GM18909 (cell line): ENCODE measurements around the gene GASK1A.
"Not testable (repeated sequence)": the region's sequence is repeated elsewhere in the genome, so short reads cannot be mapped to it uniquely, and the experiment has no call there.

Source experiments
- ATAC-seq: cut with Tn5 transposase; IDR thresholded peaks from one replicate; pipeline ENCODE4 v1.9.1; 2021; ENCODE audit warnings: mild to moderate bottlenecking; ENCODE audit not compliant: unreplicated experiment, poor library complexity

Gene GASK1A

GRCh38 chr3:43028678-43029490 is 49.8 kb downstream of the GASK1A start:
- ATAC-seq = no peak

GRCh38 chr3:43030162-43030935 is 51.2 kb downstream of the GASK1A start:
- no peak for ATAC-seq

- ATAC-seq = no peak
Observed at GRCh38 chr3:43031485-43031884, 52.4 kb downstream of the GASK1A start.

- ATAC-seq = no peak
Observed at GRCh38 chr3:43031889-43032545, 52.9 kb downstream of the GASK1A start.

- ATAC-seq = no peak
Observed at GRCh38 chr3:43032646-43033628, 53.8 kb downstream of the GASK1A start.

GRCh38 chr3:43034200-43034599 is 55.1 kb downstream of the GASK1A start:
- ATAC-seq = no peak

GRCh38 chr3:43034911-43035310 is 55.8 kb downstream of the GASK1A start:
- ATAC-seq = no peak

- no peak for ATAC-seq
Observed at GRCh38 chr3:43035801-43036365, 56.8 kb downstream of the GASK1A start.

GRCh38 chr3:43036621-43037423 is 57.7 kb downstream of the GASK1A start:
- ATAC-seq = peak; percentile 53

GRCh38 chr3:43038010-43038409 is 58.9 kb downstream of the GASK1A start:
- peak; percentile 65 for ATAC-seq

- ATAC-seq = no peak
Observed at GRCh38 chr3:43041517-43041916, 62.4 kb downstream of the GASK1A start.

- no peak for ATAC-seq
Observed at GRCh38 chr3:43043071-43043766, 64.1 kb downstream of the GASK1A start.

GRCh38 chr3:43043793-43044192 is 64.7 kb downstream of the GASK1A start:
- ATAC-seq = no peak

- not testable (repeated sequence) for ATAC-seq
Observed at GRCh38 chr3:43045079-43045478, 66.0 kb downstream of the GASK1A start.

- ATAC-seq = no peak
Observed at GRCh38 chr3:43046583-43046982, 67.5 kb downstream of the GASK1A start.

GRCh38 chr3:43048470-43048869 is 69.4 kb downstream of the GASK1A start:
- no peak for ATAC-seq

GRCh38 chr3:43053291-43053690 is 74.2 kb downstream of the GASK1A start:
- ATAC-seq = no peak

GRCh38 chr3:43054754-43055153 is 75.6 kb downstream of the GASK1A start:
- ATAC-seq = no peak
